ENCODE measurements around the gene ZNF317.

DNA sequence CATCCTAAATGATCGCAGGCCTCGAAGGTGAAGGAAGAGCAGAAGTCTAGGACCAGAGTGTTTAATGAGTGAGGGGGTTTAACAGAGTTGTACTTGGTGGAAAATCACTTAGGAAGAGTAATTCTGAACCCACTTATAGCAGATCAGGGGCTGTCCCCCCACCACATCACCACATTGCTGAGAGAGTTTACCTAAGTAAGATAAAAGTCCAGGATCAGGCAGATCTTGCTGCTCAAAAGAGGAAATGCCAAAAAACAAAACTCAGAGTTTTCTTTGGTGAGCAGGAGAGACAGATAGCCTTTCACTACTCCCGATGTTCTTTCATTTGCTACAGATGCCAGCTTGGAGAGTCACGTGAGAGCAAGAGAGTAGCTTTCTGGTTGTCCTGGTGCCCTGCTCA lies 15.4 kb downstream of the ZNF317 start:
- no peak for TF ChIP-seq EZH2phosphoT487 (IDR thresholded peaks at IDR 0.05; ENCODE audit: low read length)
- TF ChIP-seq, protein P1, sequence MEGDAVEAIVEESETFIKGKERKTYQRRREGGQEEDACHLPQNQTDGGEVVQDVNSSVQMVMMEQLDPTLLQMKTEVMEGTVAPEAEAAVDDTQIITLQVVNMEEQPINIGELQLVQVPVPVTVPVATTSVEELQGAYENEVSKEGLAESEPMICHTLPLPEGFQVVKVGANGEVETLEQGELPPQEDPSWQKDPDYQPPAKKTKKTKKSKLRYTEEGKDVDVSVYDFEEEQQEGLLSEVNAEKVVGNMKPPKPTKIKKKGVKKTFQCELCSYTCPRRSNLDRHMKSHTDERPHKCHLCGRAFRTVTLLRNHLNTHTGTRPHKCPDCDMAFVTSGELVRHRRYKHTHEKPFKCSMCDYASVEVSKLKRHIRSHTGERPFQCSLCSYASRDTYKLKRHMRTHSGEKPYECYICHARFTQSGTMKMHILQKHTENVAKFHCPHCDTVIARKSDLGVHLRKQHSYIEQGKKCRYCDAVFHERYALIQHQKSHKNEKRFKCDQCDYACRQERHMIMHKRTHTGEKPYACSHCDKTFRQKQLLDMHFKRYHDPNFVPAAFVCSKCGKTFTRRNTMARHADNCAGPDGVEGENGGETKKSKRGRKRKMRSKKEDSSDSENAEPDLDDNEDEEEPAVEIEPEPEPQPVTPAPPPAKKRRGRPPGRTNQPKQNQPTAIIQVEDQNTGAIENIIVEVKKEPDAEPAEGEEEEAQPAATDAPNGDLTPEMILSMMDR (IDR thresholded peaks at IDR 0.05; ENCODE audit: low read length) = no peak
- TF ChIP-seq EZH2 (optimal IDR thresholded peaks at IDR 0.05; ENCODE audit: low read depth, low read length) = no peak

Measured in MM.1S (cell line).